Measurements from ENCODE around the gene PRKG1.

PRKG1 gene

GRCh38 chr10:51624013-51624412, 549.7 kb downstream of the PRKG1 start:
- Histone ChIP-seq H3K4me3 (replicated peaks; ENCODE audit: insufficient read depth, low read length) (no peak overlapping the region), H3K27me3 (ENCODE audit: insufficient read depth, poor library complexity, severe bottlenecking) (no peaks in the 10 kb centered on the region), H3K27ac (replicated peaks) (no peak overlapping the region)
- TF ChIP-seq POLR2AphosphoS5 (IDR thresholded peaks at IDR 0.05; ENCODE audit: low read depth) (no peak), GABPA (IDR thresholded peaks at IDR 0.05; ENCODE audit: low read depth) (no peak), REST (IDR thresholded peaks at IDR 0.05; ENCODE audit: insufficient replicate concordance, low read depth) (no peak), SPI1 (IDR thresholded peaks at IDR 0.05; ENCODE audit: borderline replicate concordance, low read depth) (no peak), CTCF (IDR thresholded peaks at IDR 0.05; ENCODE audit: insufficient read depth, low read length) (no peak)
- no peak for DNase-seq (ENCODE audit: low read depth in 1 of 2, low spot score in 1 of 2)

GRCh38 chr10:51629934-51630639, 555.8 kb downstream of the PRKG1 start:
- Histone ChIP-seq H3K4me3 (replicated peaks; ENCODE audit: insufficient read depth, low read length) (no peak overlapping the region), H3K27me3 (ENCODE audit: insufficient read depth, poor library complexity, severe bottlenecking) (no peaks in the 10 kb centered on the region), H3K27ac (replicated peaks) (no peak overlapping the region)
- TF ChIP-seq REST (IDR thresholded peaks at IDR 0.05; ENCODE audit: insufficient replicate concordance, low read depth) (no peak), SPI1 (IDR thresholded peaks at IDR 0.05; ENCODE audit: borderline replicate concordance, low read depth) (no peak), POLR2AphosphoS5 (IDR thresholded peaks at IDR 0.05; ENCODE audit: low read depth) (no peak), GABPA (IDR thresholded peaks at IDR 0.05; ENCODE audit: low read depth) (no peak), CTCF (IDR thresholded peaks at IDR 0.05; ENCODE audit: insufficient read depth, low read length) (no peak)
- DNase-seq (ENCODE audit: low read depth in 1 of 2, low spot score in 1 of 2): no peak

- no peak overlapping the region for H3K27ac ChIP-seq (replicated peaks)
- TF ChIP-seq SPI1 (IDR thresholded peaks at IDR 0.05; ENCODE audit: borderline replicate concordance, low read depth): no peak
- no peak for TF ChIP-seq CTCF (IDR thresholded peaks at IDR 0.05; ENCODE audit: insufficient read depth, low read length)
- no peak for TF ChIP-seq GABPA (IDR thresholded peaks at IDR 0.05; ENCODE audit: low read depth)
- no peak for TF ChIP-seq REST (IDR thresholded peaks at IDR 0.05; ENCODE audit: insufficient replicate concordance, low read depth)
- TF ChIP-seq POLR2AphosphoS5 (IDR thresholded peaks at IDR 0.05; ENCODE audit: low read depth): no peak
- H3K4me3 ChIP-seq (replicated peaks; ENCODE audit: insufficient read depth, low read length): no peak overlapping the region
- H3K27me3 ChIP-seq (ENCODE audit: insufficient read depth, poor library complexity, severe bottlenecking): no peaks in the 10 kb centered on the region
- DNase-seq (ENCODE audit: low read depth in 1 of 2, low spot score in 1 of 2): no peak
Observed at GRCh38 chr10:51630640-51631005, 556.3 kb downstream of the PRKG1 start.

All from HL-60 (cell line).